HG02981 (cell line): ENCODE data around the gene HYLS1.
A peak's percentile ranks its signal among the peaks of the same experiment; 100 is the strongest.
"Not testable (repeated sequence)": the region's sequence is repeated elsewhere in the genome, so short reads cannot be mapped to it uniquely, and the experiment has no call there.

Experiments
- ATAC-seq: cut with Tn5 transposase; IDR thresholded peaks from one replicate; pipeline ENCODE4 v1.9.1; 2021; ENCODE audit warnings: mild to moderate bottlenecking, moderate library complexity; ENCODE audit not compliant: unreplicated experiment

HYLS1 gene

DNA sequence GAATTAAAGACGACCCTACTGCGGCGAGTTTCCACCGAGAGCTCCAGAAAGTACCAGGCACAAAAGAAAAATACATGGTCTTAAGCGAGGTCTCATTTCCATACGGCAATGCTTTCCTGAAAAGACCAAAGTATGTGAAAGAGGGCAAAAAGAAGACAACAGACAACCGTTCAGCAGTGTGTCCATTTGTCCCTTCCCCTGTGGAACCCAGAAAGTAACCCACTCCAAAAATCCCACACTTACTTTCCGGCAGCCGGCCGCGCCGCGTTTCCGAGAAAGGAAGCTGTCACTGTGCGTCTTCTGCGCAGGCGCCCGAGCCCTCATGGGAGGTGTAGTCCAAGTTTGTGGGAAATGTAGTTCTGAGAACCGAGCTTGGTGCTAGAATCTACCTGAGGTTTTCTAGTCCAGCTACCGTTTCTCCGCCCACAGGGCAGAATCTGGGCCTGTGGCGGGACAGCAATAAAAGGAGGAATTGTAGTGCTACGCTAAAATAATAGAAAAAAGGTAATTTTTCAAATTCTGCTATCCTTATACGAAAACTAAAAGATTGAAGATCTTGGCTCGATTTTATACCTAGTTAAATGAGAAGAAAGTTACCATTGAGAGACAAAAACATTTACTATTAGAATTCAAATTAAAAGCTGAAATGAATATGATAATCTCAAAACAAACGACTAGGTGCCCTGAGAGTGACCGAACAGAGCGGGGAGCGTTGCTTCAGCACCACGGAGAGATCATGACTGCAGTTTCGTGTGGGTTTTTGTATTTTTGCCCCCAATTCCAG lies 15.7 kb downstream of the HYLS1 start, which contains the start of gene PUS3:
Gene PUS3 (minus strand): TSS at position 280 of the 784 bp plus-strand sequence. CDS start 6,922 bp downstream, outside the sequence.
- ATAC-seq: peak; percentile 97

DNA sequence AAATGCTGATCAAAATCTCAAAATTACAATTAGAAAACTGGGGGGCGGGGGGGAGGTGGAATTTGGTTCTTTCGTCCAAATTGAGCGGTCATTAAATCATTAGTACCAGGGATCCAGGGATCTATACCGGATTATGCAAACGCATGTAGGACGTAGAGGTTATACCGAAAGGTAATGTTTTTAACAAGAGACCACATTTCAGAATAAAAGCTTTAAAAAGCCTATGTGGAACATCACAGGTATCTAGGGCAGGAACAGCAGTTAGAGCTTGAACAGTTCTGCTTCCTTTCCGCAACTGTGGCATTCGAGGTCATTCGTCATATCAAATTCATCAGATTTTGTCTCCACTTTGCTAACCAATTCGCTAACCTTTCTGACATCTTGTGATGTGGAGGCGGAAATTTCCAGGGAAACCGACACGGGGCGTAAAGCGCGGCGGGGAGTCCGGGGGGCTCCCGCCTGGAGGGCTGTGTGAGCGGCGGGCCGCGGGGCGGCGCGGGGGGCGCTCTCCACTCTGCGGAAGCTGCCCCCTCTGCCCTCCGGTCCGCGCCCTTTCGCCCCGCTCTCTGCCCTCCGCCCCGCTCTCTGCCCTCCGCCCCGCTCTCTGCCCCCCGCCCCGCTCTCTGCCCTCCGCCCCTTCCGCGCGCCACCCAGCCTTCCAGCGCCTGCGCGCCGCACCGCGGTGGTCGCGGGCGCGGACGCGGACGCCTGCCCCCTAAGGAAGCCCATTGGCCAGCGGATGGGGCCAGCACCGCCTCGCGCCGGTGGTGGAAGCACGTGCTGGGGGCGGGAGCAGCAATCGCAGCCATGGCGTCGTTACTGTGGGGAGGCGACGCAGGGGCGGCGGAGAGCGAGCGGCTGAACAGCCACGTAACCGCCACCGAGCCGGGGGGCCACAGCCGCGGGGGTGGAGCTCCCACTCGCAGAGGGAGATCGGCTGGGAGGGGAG lies 16.5 kb downstream of the HYLS1 start, which contains the start of gene DDX25:
Gene DDX25 (plus strand): TSS at position 798 of the 949 bp plus-strand sequence. CDS start 10 bp downstream, at position 808.
- ATAC-seq: no peak

DNA sequence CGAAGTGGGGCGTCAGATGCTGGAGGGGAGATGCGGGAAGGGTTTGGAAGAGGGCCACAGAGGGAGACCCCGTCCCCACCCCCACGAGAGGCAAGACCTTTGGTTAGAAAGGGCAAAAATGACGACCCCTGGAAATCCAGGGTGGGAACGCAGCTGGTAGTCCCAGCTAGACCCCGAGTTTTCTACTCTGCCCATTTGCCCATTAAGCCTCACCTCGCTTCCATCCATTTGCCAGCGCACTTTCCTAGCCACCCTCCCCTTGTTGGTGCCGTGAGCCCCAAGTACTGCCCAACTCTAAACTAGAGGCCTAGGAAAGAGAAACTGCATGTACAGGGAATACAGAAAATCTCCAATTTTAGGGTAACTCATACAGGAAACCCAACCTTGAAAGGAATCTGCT lies 17.2 kb downstream of the HYLS1 start:
- ATAC-seq: no peak

GRCh38 chr11:125910226-125910849 lies 22.9 kb downstream of the HYLS1 start:
- no peak for ATAC-seq

GRCh38 chr11:125914601-125915000 lies 27.1 kb downstream of the HYLS1 start:
- ATAC-seq: not testable (repeated sequence)

DNA sequence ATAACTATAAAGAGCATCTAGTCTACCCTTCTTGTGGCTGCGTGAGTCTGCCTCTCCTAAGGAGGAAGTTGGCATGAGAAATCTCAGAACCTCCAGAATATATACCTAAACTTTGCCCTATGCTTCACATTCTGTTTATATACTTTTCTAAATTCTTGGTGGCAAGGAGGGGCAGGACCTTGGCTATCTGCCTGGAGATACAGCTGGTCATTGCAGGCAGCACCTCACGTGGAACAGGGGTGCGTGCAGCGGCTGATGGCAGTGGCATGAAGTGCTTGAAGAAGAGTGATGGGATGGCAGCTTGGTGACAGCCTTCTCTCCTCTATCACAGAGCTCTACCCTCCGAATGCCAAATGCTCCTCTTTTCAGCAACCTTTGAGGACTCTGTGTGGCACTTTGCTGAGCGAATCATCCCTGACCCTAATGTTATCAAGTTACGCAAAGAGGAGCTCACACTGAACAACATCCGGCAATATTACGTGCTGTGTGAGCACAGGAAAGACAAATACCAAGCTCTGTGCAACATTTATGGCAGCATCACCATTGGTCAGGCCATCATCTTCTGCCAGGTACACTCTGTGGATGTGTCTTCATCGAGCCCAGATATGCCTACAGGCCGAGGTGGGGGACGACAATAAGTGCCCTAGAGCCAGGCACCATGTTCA lies 29.3 kb downstream of the HYLS1 start:
- ATAC-seq: no peak

- no peak for ATAC-seq
Measured at GRCh38 chr11:125918140-125918840, 30.8 kb downstream of the HYLS1 start.

DNA sequence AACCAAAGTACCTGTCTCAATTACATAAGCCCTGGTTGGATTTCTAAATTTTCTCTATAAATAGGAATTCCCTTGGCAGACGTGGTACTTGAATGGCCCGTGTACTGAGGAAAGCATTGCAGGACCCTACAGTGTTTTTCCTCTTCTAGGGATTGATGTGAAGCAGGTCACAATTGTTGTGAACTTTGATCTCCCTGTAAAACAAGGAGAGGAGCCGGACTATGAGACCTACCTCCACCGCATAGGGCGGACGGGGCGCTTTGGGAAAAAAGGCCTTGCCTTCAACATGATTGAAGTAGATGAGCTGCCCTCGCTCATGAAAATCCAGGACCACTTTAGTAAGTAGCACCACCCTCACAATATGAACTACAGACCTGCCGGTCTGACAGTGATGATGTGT lies 33.6 kb downstream of the HYLS1 start:
- no peak for ATAC-seq

GRCh38 chr11:125922156-125922555 lies 34.7 kb downstream of the HYLS1 start:
- no peak for ATAC-seq

DNA sequence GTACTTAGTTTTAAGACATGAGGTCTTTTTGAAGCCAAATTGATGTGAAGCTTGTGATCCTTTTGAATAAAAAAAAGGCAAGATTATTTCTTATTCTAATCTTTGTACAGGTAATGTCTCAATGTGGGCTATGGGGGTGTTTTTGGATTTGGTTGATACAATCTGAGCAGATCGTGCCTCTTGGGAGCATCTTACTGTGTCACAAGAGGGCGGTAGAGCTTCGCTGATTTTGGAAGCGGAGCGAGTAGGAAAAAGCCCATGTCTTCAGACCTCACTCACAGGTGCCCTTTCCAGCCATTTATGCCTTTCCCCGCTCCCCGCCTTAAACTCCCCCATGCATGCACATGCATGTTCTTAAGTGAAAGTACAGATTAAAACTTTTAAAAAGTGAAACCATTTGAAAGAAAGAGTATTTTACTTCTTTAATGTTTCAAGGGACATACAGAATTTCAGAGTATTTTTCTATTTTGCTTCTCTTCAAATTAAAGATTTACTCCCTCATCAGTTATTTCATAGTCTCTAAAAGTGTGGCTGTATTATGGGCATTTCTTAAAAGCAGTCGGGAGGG lies 35.6 kb downstream of the HYLS1 start:
- peak; percentile 59 for ATAC-seq

DNA sequence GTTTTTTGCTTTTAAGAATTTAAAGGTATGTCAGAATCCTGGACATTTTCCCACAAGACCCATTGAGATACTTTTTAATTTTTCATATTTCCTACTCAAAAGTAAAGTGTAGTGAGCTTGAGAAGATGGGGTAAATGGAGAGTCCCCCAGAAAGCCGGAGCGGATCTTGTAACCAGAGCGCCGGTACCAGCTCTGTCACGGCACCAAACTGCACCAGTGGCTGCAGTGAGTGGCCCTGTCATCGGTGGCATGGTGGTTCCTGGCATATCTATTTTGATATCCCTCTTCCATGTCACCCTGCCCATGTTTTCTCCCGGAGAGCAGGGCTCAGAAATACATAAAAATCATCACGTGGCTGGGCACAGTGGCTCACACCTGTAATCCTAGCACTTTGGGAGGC lies 36.2 kb downstream of the HYLS1 start:
- no peak for ATAC-seq

GRCh38 chr11:125924384-125925007 lies 37.0 kb downstream of the HYLS1 start:
- no peak for ATAC-seq

DNA sequence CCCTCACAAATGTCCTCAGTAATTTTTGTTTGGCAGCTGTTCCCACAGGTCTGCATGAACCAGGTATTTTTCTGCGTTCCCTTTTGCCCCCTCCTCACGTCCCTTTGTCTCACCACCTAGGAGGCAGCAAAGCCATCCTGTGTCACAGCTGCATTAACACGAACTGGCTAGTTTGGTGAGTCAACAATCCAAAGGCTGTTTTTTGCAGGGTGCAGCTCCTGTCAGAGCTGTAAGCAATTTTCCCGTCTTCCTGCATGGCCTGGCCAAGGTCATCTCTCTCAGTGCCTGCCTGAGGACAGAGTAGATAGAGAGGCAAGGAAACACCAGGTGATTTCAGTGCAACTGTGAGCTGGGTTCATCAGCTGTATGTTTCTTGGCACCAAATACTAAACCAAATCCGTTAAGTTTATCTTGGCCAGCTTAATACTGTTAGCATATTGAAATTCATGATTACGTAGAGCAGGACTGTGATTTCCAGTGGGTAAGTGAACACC lies 37.8 kb downstream of the HYLS1 start:
- no peak for ATAC-seq

GRCh38 chr11:125925804-125926203 lies 38.3 kb downstream of the HYLS1 start:
- no peak for ATAC-seq

- no peak for ATAC-seq
Measured at GRCh38 chr11:125926682-125927081, 39.2 kb downstream of the HYLS1 start.

DNA sequence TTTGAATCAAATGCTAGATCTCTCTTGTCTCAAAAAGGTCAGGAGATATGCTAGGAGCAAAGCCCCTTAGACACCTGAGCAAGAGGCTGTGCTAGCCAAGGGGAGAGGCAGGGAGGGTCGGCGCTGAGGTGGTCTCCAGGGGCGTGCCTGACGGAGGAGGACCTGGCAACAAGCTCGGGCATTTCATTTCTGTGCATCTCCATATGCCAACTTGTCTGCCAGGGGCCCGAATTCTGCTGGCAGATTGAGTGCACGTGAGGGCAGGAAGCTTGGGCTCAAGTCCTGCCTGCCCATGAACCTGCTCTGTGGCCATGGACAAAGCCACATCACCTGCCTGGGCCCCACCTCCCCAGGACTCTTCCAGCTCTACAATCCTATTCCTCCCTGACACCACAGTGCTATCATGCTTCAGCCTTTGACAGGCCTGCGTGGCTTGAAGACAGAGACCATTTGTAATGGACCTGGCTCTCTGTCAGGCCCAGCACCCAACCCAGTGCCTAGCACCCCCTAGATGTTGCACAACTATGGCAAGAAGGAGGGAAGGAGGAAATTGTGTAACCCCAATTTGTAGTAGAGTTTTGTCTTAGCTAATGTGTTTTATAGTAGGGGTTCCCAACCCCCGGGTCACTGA lies 42.1 kb downstream of the HYLS1 start:
- no peak for ATAC-seq

DNA sequence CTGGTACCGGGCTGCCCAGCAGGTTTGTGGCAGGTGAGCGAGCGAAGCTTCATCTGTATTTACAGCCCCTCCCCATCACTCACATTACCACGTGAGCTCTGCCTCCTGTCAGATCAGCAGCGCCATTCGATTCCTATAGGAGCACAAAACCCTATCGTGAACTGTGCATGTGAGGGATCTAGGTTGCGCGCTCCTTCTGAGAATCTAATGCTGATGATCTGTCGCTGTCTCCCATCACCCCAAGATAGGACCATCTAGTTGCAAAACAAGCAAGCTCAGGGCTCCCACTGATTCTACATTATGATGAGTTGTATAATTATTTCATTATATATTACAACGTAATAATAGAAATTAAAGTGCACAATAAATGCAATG lies 42.6 kb downstream of the HYLS1 start:
- no peak for ATAC-seq

GRCh38 chr11:125931116-125931515 lies 43.6 kb downstream of the HYLS1 start:
- ATAC-seq: no peak

GRCh38 chr11:125931668-125932067 lies 44.2 kb downstream of the HYLS1 start:
- ATAC-seq: no peak
